ENCODE results near the gene PRL.

PRL gene

GRCh38 chr6:22271081-22271480 is 25.8 kb downstream of the PRL start:
- no peak for FAIRE-seq

DNA sequence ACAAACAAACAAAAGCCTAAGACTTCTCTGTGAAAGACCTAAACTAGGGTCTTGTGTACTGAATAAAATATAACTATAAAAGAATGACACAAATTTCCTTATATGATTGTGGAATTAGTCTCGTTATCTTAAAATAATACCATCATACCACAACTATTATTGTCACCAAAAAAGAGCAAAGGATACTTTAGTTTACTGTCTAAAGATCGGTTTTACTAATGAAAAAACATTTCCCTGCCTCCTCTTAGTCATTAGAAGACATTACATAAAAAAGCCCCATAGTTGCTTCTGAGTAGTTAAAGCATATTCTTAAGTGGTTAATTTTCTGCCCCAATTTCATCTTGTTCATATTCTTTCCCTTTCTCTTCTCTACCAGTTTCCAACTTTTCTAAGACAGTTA is 33.1 kb downstream of the PRL start:
- FAIRE-seq (no peak), DNase-seq (ENCODE audit: insufficient read length, low spot score) (no peak)
- no peak for TF ChIP-seq POLR2A (IDR thresholded peaks at IDR 0.05; ENCODE audit: low read depth, low read length)

More at GRCh38 chr6:22271081-22271480, 25.8 kb downstream of the PRL start:
- no peak for DNase-seq (ENCODE audit: insufficient read length, low spot score)
- TF ChIP-seq POLR2A (IDR thresholded peaks at IDR 0.05; ENCODE audit: low read depth, low read length), result no peak

- TF ChIP-seq POLR2A (IDR thresholded peaks at IDR 0.05; ENCODE audit: low read depth, low read length), result no peak
- FAIRE-seq, result no peak
- no peak for DNase-seq (ENCODE audit: insufficient read length, low spot score)
These were observed 42.0 kb downstream of the PRL start for GRCh38 chr6:22254886-22255285.

GRCh38 chr6:22253955-22254655 is 42.7 kb downstream of the PRL start:
- TF ChIP-seq POLR2A (IDR thresholded peaks at IDR 0.05; ENCODE audit: low read depth, low read length), result no peak
- FAIRE-seq (no peak), DNase-seq (ENCODE audit: insufficient read length, low spot score) (no peak)

DNA sequence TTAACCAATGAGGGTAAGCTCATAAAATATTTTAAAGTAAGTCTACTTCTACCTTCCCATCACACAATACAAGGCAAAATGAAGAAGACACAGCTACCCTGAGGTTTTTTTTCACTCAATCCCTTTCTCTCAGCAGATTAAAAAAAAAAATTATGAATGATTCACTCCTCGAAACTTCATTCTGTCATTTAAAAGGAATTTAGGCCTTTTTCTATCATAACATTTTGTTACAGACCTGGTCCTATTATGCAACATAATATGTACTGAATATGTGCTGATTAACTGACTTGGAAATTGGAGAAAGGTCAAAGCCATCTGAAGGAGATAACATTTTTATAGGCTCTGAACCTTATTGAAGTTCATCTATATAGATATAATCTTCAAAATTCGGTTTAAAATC is 45.5 kb downstream of the PRL start:
- peak; percentile 81 for FAIRE-seq
- no peak for TF ChIP-seq POLR2A (IDR thresholded peaks at IDR 0.05; ENCODE audit: low read depth, low read length)
- DNase-seq (ENCODE audit: insufficient read length, low spot score), result peak; percentile 12

GRCh38 chr6:22250486-22250885 is 46.4 kb downstream of the PRL start:
- DNase-seq (ENCODE audit: insufficient read length, low spot score), result no peak
- TF ChIP-seq POLR2A (IDR thresholded peaks at IDR 0.05; ENCODE audit: low read depth, low read length), result no peak
- no peak for FAIRE-seq

GRCh38 chr6:22249711-22250350 is 47.0 kb downstream of the PRL start:
- no peak for TF ChIP-seq POLR2A (IDR thresholded peaks at IDR 0.05; ENCODE audit: low read depth, low read length)
- no peak for DNase-seq (ENCODE audit: insufficient read length, low spot score)
- FAIRE-seq, result no peak

- DNase-seq (ENCODE audit: insufficient read length, low spot score) (no peak), FAIRE-seq (no peak)
- no peak for TF ChIP-seq POLR2A (IDR thresholded peaks at IDR 0.05; ENCODE audit: low read depth, low read length)
These were observed 48.1 kb downstream of the PRL start for GRCh38 chr6:22248513-22249308.

GRCh38 chr6:22247916-22248482 is 48.8 kb downstream of the PRL start:
- no peak for DNase-seq (ENCODE audit: insufficient read length, low spot score)
- TF ChIP-seq POLR2A (IDR thresholded peaks at IDR 0.05; ENCODE audit: low read depth, low read length), result no peak
- no peak for FAIRE-seq

DNA sequence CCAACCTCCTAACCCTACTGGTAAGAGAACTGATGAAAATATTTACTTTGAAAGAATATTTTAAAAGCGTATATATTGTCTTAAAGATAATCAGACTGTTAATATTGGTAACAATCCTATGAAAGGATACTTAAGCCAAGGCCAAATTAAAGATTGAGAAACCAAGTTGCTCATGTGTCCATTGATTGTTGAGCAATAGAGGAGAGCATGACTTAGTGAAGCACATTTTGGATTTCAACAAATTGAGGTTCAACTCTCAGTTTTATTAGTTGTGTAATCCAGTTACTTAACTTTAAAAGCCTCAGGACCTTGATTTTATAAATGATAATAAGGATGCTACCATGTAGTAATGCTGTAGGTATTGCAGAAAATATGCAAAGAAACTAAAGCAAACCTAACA is 56.8 kb downstream of the PRL start:
- no peak for TF ChIP-seq POLR2A (IDR thresholded peaks at IDR 0.05; ENCODE audit: low read depth, low read length)
- FAIRE-seq, result no peak
- DNase-seq (ENCODE audit: insufficient read length, low spot score), result no peak

DNA sequence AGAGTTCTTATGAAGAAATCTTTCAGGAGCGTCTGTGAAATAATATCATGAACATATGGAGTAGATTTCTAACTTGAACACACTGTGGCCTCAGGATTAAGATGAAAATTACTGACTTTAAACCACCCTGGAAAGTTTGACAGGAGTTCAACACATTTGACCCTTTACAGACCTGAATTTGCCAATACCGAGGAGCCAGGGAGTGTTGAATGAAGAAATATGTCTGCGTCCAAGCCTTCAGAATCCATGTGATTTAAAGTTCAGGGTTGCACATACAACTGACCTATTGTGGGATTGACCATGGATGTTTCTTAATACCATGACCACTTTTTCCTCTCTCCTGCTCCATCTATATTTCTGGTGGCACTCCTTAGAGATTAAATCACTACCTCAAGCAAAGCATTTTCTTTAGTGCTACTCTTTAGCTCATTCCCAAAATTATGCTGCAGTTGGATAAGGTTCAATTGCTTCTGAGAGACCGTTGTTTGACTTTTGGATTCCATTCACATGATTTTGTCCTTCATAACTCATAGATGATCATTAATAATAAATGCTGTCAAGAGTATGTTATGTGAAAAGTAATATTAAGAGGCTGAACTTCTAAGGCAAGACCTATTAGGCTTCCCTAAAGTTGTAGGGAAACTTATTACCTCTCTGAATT is 57.4 kb downstream of the PRL start:
- TF ChIP-seq POLR2A (IDR thresholded peaks at IDR 0.05; ENCODE audit: low read depth, low read length), result no peak
- FAIRE-seq (no peak), DNase-seq (ENCODE audit: insufficient read length, low spot score) (no peak)

DNA sequence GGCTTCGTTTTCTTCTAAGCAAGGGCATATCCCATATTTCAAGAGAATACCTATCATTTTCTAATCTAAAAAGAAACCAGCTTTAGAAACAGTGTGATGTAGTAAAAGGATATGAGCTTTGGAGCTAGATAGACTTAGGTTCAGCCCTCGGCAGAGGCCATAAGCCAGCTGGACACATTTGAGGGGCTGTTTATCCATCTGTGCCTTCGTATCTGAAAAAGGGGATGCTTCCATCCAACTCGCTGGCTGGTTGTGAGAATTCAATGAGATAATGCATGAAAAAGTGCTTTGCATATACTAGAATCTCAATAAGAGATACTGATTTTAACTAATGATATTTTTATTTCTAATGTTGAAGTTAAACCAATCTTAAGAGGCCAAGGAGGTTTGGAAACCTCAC is 58.0 kb downstream of the PRL start:
- TF ChIP-seq POLR2A (IDR thresholded peaks at IDR 0.05; ENCODE audit: low read depth, low read length), result no peak
- FAIRE-seq (no peak), DNase-seq (ENCODE audit: insufficient read length, low spot score) (no peak)

GRCh38 chr6:22237526-22237925 is 59.3 kb downstream of the PRL start:
- FAIRE-seq (no peak), DNase-seq (ENCODE audit: insufficient read length, low spot score) (no peak)
- TF ChIP-seq POLR2A (IDR thresholded peaks at IDR 0.05; ENCODE audit: low read depth, low read length), result no peak
